ENCODE measurements around the gene RNF212.
"Not testable (repeated sequence)": the region's sequence is repeated elsewhere in the genome, so short reads cannot be mapped to it uniquely, and the experiment has no call there.

RNF212 gene

DNA sequence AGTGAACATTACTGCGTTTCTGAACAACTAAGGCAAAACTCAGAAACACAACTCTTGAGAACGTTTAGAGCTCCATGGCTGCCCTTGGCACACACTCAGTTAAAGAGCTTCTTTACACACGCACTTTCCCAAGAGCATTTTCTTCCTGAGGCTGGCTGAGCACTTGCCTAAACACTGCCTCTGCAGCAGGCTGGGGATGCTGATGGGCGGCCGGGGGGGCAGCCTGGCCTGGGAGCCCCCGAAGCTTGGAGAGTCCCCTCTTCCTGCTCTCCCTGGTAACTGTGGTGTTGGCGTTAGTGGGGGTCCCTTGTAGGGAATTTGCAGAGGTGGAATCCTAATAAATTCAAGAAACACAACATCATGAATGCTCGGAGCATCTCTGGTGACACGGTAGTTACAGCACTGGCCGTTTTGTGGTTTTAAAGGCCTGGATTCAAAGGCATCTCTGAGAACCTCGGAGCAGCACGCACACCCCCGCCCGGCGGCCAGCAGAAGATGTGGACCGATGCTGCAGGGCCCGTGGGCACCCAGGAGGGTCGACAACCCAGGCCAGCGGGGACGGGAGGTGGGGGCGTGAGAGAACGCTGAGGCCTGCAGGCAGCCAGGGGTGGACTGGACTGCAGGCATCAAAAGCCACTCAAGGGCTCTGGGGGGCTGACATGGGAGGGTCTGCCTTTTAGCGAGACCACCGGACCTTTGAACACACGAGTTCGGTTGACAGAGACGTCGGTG, 56.5 kb downstream of the RNF212 start:
- Mint-ChIP-seq H3K4me1 (ENCODE audit: low read depth) (peaks cover 5% of the 10 kb centered on the region), H3K27me3 (ENCODE audit: low read depth) (peaks cover 10% of the 10 kb centered on the region), H3K27ac (no peak overlapping the region), H3K4me3 (no peak overlapping the region), H3K36me3 (ENCODE audit: low read depth) (no peaks in the 10 kb centered on the region), H3K9me3 (no peaks in the 10 kb centered on the region)

DNA sequence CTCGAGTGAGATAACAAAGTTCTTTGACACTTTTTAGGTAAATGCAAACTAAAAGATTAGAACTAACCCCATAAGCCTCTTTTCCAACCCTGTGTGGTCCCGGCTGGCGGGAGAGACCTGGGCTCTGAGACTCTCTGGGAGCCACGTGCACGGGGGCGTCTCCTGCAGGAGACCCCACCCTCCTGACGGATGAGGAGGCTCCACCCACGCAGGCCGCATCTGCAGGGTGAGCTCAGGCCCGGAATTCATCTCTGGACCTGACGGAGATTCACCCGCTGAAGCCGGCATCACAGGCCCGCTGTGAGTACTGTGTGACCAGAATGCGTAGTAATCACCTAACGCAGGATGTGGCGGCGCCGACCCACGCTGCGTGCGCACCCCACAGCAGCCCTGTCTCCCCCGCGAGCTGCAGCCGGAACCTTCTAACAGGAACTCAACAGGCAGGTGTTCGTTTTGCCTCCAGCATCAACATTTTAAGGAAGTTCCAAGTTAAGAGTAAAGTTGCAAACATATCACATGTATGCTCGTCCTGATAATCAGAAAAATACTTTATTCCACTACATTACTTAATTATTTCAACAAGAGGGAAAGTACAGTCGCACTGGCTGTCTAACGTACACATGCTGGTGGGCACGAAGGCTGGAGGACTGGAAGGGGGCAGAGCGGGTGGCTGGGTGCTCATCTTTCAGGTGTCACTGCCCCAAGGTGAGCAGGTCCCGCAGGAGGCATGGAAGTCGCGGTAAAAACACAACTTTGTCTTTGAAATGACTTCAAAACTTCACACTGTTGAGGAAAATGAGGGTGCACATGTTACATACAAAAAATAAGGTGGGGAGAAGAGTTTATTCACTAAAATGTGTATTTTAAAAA, 57.4 kb downstream of the RNF212 start:
- no peaks in the 10 kb centered on the region for H3K36me3 Mint-ChIP-seq (ENCODE audit: low read depth)
- peak overlapping the region; percentile 61 for H3K27ac Mint-ChIP-seq
- peaks cover 8% of the 10 kb centered on the region for H3K27me3 Mint-ChIP-seq (ENCODE audit: low read depth)
- H3K9me3 Mint-ChIP-seq: no peaks in the 10 kb centered on the region
- H3K4me1 Mint-ChIP-seq (ENCODE audit: low read depth): peaks cover 5% of the 10 kb centered on the region
- peak overlapping the region; percentile 52 for H3K4me3 Mint-ChIP-seq

GRCh38 chr4:1055243-1055701, 58.1 kb downstream of the RNF212 start:
- Mint-ChIP-seq H3K4me3 (peak overlapping the region; percentile 52), H3K27ac (peak overlapping the region; percentile 61)
- H3K4me1 Mint-ChIP-seq (ENCODE audit: low read depth); H3K9me3 Mint-ChIP-seq; H3K36me3 Mint-ChIP-seq (ENCODE audit: low read depth); H3K27me3 Mint-ChIP-seq (ENCODE audit: low read depth): not testable (repeated sequence)

DNA sequence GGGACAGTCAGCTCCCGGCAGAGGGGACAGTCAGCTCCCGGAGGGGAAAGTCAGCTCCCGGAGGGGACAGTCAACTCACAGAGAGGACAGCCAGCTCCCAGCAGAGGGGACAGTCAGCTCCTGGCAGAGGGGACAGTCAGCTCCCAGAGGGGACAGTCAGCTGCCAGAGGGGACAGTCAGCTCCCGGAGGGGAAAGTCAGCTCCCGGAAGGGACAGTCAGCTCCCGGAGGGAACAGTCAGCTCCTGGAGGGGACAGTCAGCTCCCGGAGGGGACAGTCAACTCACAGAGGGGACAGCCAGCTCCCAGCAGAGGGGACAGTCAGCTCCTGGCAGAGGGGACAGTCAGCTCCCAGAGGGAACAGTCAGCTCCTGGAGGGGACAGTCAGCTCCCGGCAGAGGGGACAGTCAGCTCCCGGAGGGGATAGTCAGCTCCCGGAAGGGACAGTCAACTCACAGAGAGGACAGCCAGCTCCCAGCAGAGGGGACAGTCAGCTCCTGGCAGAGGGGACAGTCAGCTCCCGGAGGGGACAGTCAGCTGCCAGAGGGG, 58.6 kb downstream of the RNF212 start:
- not testable (repeated sequence) for H3K27ac Mint-ChIP-seq; H3K4me1 Mint-ChIP-seq (ENCODE audit: low read depth); H3K27me3 Mint-ChIP-seq (ENCODE audit: low read depth); H3K4me3 Mint-ChIP-seq; H3K36me3 Mint-ChIP-seq (ENCODE audit: low read depth); H3K9me3 Mint-ChIP-seq

DNA sequence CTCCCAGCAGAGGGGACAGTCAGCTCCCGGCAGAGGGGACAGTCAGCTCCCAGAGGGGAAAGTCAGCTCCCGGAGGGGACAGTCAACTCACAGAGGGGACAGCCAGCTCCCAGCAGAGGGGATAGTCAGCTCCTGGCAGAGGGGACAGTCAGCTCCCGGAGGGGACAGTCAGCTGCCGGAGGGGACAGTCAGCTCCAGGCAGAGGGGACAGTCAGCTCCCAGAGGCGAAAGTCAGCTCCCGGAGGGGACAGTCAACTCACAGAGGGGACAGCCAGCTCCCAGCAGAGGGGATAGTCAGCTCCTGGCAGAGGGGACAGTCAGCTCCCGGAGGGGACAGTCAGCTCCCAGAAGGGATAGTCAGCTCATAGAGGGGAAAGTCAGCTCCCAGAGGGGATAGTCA, 59.5 kb downstream of the RNF212 start:
- not testable (repeated sequence) for H3K36me3 Mint-ChIP-seq (ENCODE audit: low read depth); H3K27me3 Mint-ChIP-seq (ENCODE audit: low read depth); H3K27ac Mint-ChIP-seq; H3K4me1 Mint-ChIP-seq (ENCODE audit: low read depth); H3K4me3 Mint-ChIP-seq; H3K9me3 Mint-ChIP-seq

- Mint-ChIP-seq H3K27me3 (ENCODE audit: low read depth) (peaks cover 8% of the 10 kb centered on the region), H3K4me3 (no peak overlapping the region), H3K4me1 (ENCODE audit: low read depth) (peaks cover 5% of the 10 kb centered on the region), H3K36me3 (ENCODE audit: low read depth) (no peaks in the 10 kb centered on the region), H3K27ac (no peak overlapping the region), H3K9me3 (no peaks in the 10 kb centered on the region)
These were observed 60.2 kb downstream of the RNF212 start for GRCh38 chr4:1053080-1053661.

DNA sequence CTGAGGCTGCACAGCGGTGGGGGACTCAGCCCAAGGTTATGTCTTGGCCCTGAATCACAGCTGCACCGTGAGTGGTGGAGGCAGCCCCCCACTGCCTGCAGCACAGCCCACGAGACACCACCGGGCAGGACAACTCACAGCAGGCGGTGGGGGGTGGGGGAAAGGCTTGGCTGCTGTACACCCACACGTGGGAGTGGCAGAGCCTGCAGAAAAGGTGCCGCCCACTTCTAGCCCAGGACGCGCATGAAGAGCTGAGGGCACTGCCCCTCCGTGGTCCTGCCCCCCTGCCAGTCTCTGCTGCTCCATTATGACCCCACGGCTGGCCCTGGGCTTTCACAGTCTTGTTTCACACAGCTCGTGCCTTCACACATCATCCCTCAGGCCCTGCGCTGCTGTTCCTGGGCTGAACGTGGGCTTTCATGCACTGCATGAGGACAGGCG, 61.1 kb downstream of the RNF212 start:
- peaks cover 5% of the 10 kb centered on the region for H3K4me1 Mint-ChIP-seq (ENCODE audit: low read depth)
- H3K27ac Mint-ChIP-seq: no peak overlapping the region
- H3K9me3 Mint-ChIP-seq: no peaks in the 10 kb centered on the region
- no peaks in the 10 kb centered on the region for H3K36me3 Mint-ChIP-seq (ENCODE audit: low read depth)
- H3K4me3 Mint-ChIP-seq: no peak overlapping the region
- peaks cover 14% of the 10 kb centered on the region for H3K27me3 Mint-ChIP-seq (ENCODE audit: low read depth)

DNA sequence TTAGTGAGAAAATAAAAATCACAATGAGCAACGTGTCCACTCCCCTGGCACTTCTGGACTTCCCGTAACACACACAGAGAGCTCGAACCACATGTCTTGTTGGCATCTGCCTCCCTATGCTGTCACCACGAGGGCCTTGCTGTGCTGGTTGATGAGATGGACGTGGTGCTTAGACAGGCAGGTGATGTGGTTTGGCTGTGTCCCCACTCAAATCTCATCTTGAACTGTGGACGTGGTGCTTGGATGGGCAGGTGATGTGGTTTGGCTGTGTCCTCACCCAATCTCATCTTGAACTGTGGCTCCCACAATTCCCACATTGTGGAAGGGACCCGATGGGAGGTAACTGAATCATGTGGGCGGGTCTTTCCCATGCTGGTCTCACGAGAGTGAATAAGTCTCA, 61.9 kb downstream of the RNF212 start:
- Mint-ChIP-seq H3K9me3 (no peaks in the 10 kb centered on the region), H3K36me3 (ENCODE audit: low read depth) (no peaks in the 10 kb centered on the region), H3K4me3 (no peak overlapping the region), H3K27ac (no peak overlapping the region), H3K27me3 (ENCODE audit: low read depth) (peaks cover 19% of the 10 kb centered on the region), H3K4me1 (ENCODE audit: low read depth) (peaks cover 7% of the 10 kb centered on the region)

GRCh38 chr4:1050486-1051213, 62.7 kb downstream of the RNF212 start:
- Mint-ChIP-seq H3K27me3 (ENCODE audit: low read depth) (peaks cover 19% of the 10 kb centered on the region), H3K4me1 (ENCODE audit: low read depth) (peaks cover 2% of the 10 kb centered on the region), H3K9me3 (no peaks in the 10 kb centered on the region), H3K4me3 (no peak overlapping the region), H3K27ac (no peak overlapping the region), H3K36me3 (ENCODE audit: low read depth) (no peaks in the 10 kb centered on the region)

DNA sequence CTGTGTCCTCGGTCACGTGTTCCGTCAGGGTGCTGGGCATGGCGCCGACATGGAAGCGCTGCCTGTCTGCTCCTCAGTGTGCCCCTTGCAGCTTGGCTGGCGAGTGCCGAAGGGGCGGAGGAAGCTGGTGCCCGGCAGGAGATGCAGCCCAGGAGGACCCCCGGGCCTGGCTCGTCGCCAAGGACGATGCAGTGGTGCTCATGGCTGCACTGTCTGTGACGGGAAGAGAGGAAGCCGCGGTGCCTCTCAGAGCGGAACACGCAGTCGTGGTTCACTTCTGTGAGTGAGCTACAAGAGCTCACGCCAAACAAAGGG, 63.8 kb downstream of the RNF212 start:
- no peak overlapping the region for H3K27ac Mint-ChIP-seq
- H3K4me1 Mint-ChIP-seq (ENCODE audit: low read depth): peaks cover 2% of the 10 kb centered on the region
- no peaks in the 10 kb centered on the region for H3K9me3 Mint-ChIP-seq
- H3K27me3 Mint-ChIP-seq (ENCODE audit: low read depth): peaks cover 24% of the 10 kb centered on the region
- H3K36me3 Mint-ChIP-seq (ENCODE audit: low read depth): no peaks in the 10 kb centered on the region
- H3K4me3 Mint-ChIP-seq: no peak overlapping the region

- Mint-ChIP-seq H3K4me1 (ENCODE audit: low read depth) (peaks cover 2% of the 10 kb centered on the region), H3K4me3 (no peak overlapping the region), H3K9me3 (no peaks in the 10 kb centered on the region), H3K27me3 (ENCODE audit: low read depth) (peaks cover 24% of the 10 kb centered on the region), H3K27ac (no peak overlapping the region), H3K36me3 (ENCODE audit: low read depth) (no peaks in the 10 kb centered on the region)
These were observed 64.4 kb downstream of the RNF212 start for GRCh38 chr4:1048773-1049590.

DNA sequence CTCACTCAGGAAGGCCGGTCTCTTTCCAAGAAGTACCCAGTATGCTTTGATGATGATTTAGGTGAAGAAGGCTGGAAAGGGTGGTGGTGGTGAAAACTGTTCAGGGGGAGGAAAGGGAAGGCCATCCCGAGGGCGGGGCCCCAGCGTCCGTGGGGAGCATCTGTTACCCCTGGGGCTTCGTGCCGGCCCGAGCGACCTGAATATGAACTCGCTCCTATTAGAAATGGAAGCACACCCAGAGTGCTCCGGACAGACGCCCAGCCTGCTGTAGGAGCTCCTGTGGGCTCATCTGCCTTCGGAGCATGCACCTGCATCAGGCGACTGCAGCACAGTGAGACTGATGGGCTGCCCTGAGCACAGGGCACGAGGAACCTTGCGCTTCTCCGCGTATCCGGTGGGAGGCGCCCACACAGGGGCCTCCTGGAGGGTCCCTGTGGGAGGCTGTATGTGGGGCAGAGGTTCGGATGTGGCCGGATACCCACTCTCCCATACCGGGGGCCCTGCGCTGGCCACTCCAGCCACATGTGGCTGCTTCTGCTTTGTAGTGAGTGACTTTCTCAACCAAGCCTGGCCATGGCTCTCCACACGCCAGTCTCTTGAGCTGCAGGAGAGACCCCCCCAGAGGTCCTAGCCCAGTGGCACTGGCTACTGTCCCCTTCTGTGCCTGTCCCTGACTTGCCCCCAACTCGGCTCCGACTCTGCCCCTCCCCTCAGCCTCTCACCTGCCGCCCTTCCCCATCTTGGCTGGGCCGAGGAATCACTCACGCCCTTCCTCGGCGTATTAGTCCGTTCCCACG, 65.2 kb downstream of the RNF212 start:
- no peak overlapping the region for H3K4me3 Mint-ChIP-seq
- peaks cover 22% of the 10 kb centered on the region for H3K27me3 Mint-ChIP-seq (ENCODE audit: low read depth)
- H3K27ac Mint-ChIP-seq: no peak overlapping the region
- H3K4me1 Mint-ChIP-seq (ENCODE audit: low read depth): peaks cover 2% of the 10 kb centered on the region
- no peaks in the 10 kb centered on the region for H3K36me3 Mint-ChIP-seq (ENCODE audit: low read depth)
- no peaks in the 10 kb centered on the region for H3K9me3 Mint-ChIP-seq
